ENCODE measurements around the gene OVOL3. TPM values are rescaled to one million over a fixed set of nuclear protein-coding genes. Genes with fewer than 3 reads are reported as not detected.
"Not testable (repeated sequence)": the region's sequence is repeated elsewhere in the genome, so short reads cannot be mapped to it uniquely, and the experiment has no call there.

OVOL3 gene
- total RNA-seq, 1 experiment from 2014 or later, result 0.47 TPM

DNA sequence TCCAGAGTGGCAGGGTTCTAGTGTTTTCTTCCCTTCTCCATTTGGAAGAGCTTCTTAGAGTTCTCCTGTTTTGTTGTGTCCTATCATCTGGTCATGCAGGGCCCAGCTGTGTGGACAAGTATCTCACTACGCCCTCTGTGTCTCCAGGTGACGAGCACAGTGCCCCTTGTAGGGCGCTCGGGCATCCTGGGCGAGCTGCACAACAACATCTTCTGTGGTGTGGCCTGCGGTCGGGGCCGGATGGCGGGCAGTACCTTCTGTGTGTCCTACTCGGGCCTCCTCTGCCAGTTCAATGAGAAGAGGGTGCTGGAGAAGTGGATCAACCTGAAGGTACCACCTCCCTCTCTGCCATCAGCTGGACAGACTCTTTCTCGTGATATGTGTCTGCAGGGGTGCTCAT, 43.3 kb upstream of the OVOL3 start:
- POLR2A ChIA-PET (ENCODE audit: low non-redundant PET), result no interaction called here
- Histone ChIP-seq H3K36me3 (ENCODE audit: insufficient read depth, low read length, poor library complexity, severe bottlenecking) (peaks cover 61% of the 10 kb centered on the region), H3K9me3 (ENCODE audit: low read depth, low read length, poor library complexity, severe bottlenecking) (no peaks in the 10 kb centered on the region), H3K27me3 (replicated peaks; ENCODE audit: insufficient read depth, low read depth, low read length, poor library complexity) (no peaks in the 10 kb centered on the region), H3K4me3 (ENCODE audit: low read depth, low read length, poor library complexity, severe bottlenecking) (no peak overlapping the region), H3K4me1 (ENCODE audit: insufficient read depth, low read length, poor library complexity, severe bottlenecking) (no peaks in the 10 kb centered on the region), H3K27ac (ENCODE audit: low read depth, low read length, poor library complexity, severe bottlenecking) (no peak overlapping the region)
- CTCF ChIA-PET, result no interaction called here
- BruUV-seq (replicated peaks), result no TSS peak
- TF ChIP-seq EZH2 (IDR thresholded peaks at IDR 0.05; ENCODE audit: borderline replicate concordance, low read depth, low read length, poor library complexity, severe bottlenecking) (no peak), CTCF (conservative IDR thresholded peaks at IDR 0.05; ENCODE audit: low read depth, low read length) (no peak)
- intact Hi-C loops (cut with micrococcal nuclease; ENCODE audit: unreplicated experiment), result loop anchor here (10.0 kb wide), 1 partner anchor 107 kb away; no protein-coding TSS in a partner anchor
- DNase-seq (ENCODE audit: low spot score), result no peak

DNA sequence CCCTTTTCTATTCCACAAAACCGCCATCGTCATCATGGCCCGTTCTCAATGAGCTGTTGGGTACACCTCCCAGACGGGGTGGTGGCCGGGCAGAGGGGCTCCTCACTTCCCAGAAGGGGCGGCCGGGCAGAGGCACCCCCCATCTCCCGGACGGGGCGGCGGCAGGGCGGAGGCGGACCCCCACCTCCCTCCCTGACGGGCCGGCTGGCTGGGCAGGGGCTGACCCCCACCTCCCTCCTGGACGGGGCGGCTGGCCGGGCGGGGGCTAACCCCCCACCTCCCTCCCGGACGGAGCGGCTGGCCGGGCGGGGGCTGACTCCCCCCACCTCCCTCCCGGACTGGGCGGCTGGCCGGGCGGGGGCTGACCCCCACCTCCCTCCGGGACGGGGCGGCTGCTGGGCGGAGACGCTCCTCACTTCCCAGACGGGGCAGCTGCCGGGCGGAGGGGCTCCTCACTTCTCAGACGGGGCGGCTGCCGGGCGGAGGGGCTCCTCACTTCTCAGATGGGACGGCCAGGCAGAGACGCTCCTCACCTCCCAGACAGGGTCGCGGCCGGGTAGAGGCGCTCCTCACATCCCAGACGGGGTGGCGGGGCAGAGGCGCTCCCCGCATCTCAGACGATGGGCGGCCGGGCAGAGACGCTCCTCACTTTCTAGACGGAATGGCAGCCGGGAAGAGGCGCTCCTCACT, 42.0 kb upstream of the OVOL3 start:
- intact Hi-C loops (cut with micrococcal nuclease; ENCODE audit: unreplicated experiment), result loop anchor here (10.0 kb wide), 1 partner anchor 106 kb away; no protein-coding TSS in a partner anchor
- H3K27me3 ChIP-seq (replicated peaks; ENCODE audit: insufficient read depth, low read depth, low read length, poor library complexity); BruUV-seq (replicated peaks); DNase-seq (ENCODE audit: low spot score); H3K4me1 ChIP-seq (ENCODE audit: insufficient read depth, low read length, poor library complexity, severe bottlenecking); H3K4me3 ChIP-seq (ENCODE audit: low read depth, low read length, poor library complexity, severe bottlenecking); CTCF ChIA-PET; H3K27ac ChIP-seq (ENCODE audit: low read depth, low read length, poor library complexity, severe bottlenecking); POLR2A ChIA-PET (ENCODE audit: low non-redundant PET); H3K9me3 ChIP-seq (ENCODE audit: low read depth, low read length, poor library complexity, severe bottlenecking): not testable (repeated sequence)
- H3K36me3 ChIP-seq (ENCODE audit: insufficient read depth, low read length, poor library complexity, severe bottlenecking), result peaks cover 68% of the 10 kb centered on the region

DNA sequence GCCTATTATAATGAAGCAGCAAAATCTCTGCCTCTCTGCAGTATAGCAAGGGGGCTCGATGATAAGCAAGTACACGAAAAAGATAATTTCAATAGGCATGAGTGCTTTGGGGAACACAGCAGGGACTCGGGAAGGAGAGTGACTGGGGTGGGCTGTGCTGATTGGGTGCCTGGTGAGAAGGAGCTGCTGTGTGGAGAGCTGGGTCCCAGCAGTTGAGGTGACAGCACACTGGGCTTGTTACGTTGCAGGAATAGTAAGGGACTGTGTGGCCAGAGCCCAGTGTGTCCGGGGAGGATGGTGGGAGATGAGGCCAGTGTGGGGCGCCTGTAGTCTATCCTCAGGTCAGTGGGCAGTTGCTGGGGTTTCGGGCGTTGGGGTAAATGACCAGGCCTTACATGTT, 38.9 kb upstream of the OVOL3 start:
- TF ChIP-seq EZH2 (IDR thresholded peaks at IDR 0.05; ENCODE audit: borderline replicate concordance, low read depth, low read length, poor library complexity, severe bottlenecking) (no peak), CTCF (conservative IDR thresholded peaks at IDR 0.05; ENCODE audit: low read depth, low read length) (no peak)
- Histone ChIP-seq H3K36me3 (ENCODE audit: insufficient read depth, low read length, poor library complexity, severe bottlenecking) (peaks cover 65% of the 10 kb centered on the region), H3K27me3 (replicated peaks; ENCODE audit: insufficient read depth, low read depth, low read length, poor library complexity) (no peaks in the 10 kb centered on the region), H3K9me3 (ENCODE audit: low read depth, low read length, poor library complexity, severe bottlenecking) (no peaks in the 10 kb centered on the region), H3K27ac (ENCODE audit: low read depth, low read length, poor library complexity, severe bottlenecking) (no peak overlapping the region), H3K4me3 (ENCODE audit: low read depth, low read length, poor library complexity, severe bottlenecking) (no peak overlapping the region), H3K4me1 (ENCODE audit: insufficient read depth, low read length, poor library complexity, severe bottlenecking) (no peaks in the 10 kb centered on the region)
- CTCF ChIA-PET, result no interaction called here
- DNase-seq (ENCODE audit: low spot score), result no peak
- intact Hi-C loops (cut with micrococcal nuclease; ENCODE audit: unreplicated experiment), result no loop called here
- POLR2A ChIA-PET (ENCODE audit: low non-redundant PET), result no interaction called here
- BruUV-seq (replicated peaks), result no TSS peak

All from A673 (cell line).